A549 (cell line): Measurements from ENCODE around the gene MYOM1. TPM values are rescaled to one million over a fixed set of nuclear protein-coding genes. Genes with fewer than 3 reads are reported as not detected.

Experiments
- ATAC-seq, 2 experiments: fragments of 200-7000 bp in 1 of 2; fragments of >200 bp in 1 of 2; cut with Nextera tagmentation in 1 of 2; cut with Tn5 transposase in 1 of 2; 3 replicates each; pipeline versions ENCODE4 v1.8.0 to v1.9.1; 2018 to 2020; ENCODE audit warnings: mild to moderate bottlenecking in 1 of 2, moderate library complexity in 1 of 2
- CTCF ChIA-PET: fragments of 300-600 bp; sonication (Branson Sonifier 250); formaldehyde crosslinking; extraction: SDS; loops from one replicate; lab custom pipeline; 2021; ENCODE audit warnings: antibody characterized with exemption, inconsistent platforms; lab: Yijun Ruan, JAX
- POLR2A ChIA-PET: fragments of 350-600 bp; formaldehyde crosslinking; extraction: SDS; loops from one replicate; lab custom pipeline; 2021; ENCODE audit warnings: antibody characterized with exemption, inconsistent platforms; lab: Yijun Ruan, JAX
- DNase-seq, 2 experiments: peaks; one replicate each; pipeline versions ENCODE4 v3.0.0 to v3.0.0-alpha.2; 2011 to 2016; ENCODE audit warnings: low read depth in 1 of 2, low spot score in 1 of 2
- FAIRE-seq: peaks from 2 replicates; lab custom pipeline; 2011; peaks lifted over from hg19 to GRCh38; lab: Jason Lieb, UNC
- H3K27ac ChIP-seq, 2 experiments: fragments of >200 bp; sonication (Bioruptor Twin); formaldehyde crosslinking; 3 replicates each; pipeline ENCODE4 v1.5.1; 2016 to 2017
- H3K4me1 ChIP-seq: fragments of >200 bp; sonication (Bioruptor Twin); formaldehyde crosslinking; 3 replicates; pipeline ENCODE4 v1.6.1; 2016
- H3K4me2 ChIP-seq: fragments of >200 bp; sonication (Bioruptor Twin); formaldehyde crosslinking; 3 replicates; pipeline ENCODE4 v1.6.1; 2016
- H3K4me3 ChIP-seq: fragments of >200 bp; sonication (Bioruptor Twin); formaldehyde crosslinking; 3 replicates; pipeline ENCODE4 v1.5.1; 2016
- H3K9me3 ChIP-seq: fragments of >200 bp; sonication (Bioruptor Twin); formaldehyde crosslinking; 3 replicates; pipeline ENCODE4 v1.6.1; 2016
- CBX2 ChIP-seq: fragments of 200-600 bp; sonication (generic); IDR thresholded peaks from 2 replicates; pipeline ENCODE4 v1.6.1; 2016; ENCODE audit warnings: low read depth, mild to moderate bottlenecking, borderline replicate concordance
- CBX8 ChIP-seq: fragments of 200-600 bp; sonication (generic); IDR thresholded peaks from 2 replicates; pipeline ENCODE4 v1.6.1; 2016
- CHD2 ChIP-seq: fragments of 150-350 bp; IDR thresholded peaks from 2 replicates; pipeline ENCODE4 v1.6.1; 2014; ENCODE audit warnings: low read length; ENCODE audit not compliant: partially characterized antibody
- GATA3 ChIP-seq: IDR thresholded peaks from 2 replicates; pipeline ENCODE4 v1.6.1; 2012; ENCODE audit warnings: borderline replicate concordance
- HDAC2 ChIP-seq: fragments of 200-600 bp; sonication (generic); IDR thresholded peaks from 2 replicates; pipeline ENCODE4 v1.6.1; 2016
- HEYL ChIP-seq: fragments of 250-450 bp; sonication (Bioruptor Pico); IDR thresholded peaks from 2 replicates; pipeline ENCODE4 v1.8.0; 2021; ENCODE audit warnings: mild to moderate bottlenecking, moderate library complexity
- HMGXB4 ChIP-seq: fragments of 250-450 bp; sonication (Bioruptor Pico); IDR thresholded peaks from 2 replicates; pipeline ENCODE4 v1.5.0; 2021; ENCODE audit warnings: mild to moderate bottlenecking, moderate library complexity, borderline replicate concordance
- HOXB5 ChIP-seq: fragments of 250-450 bp; sonication (Bioruptor Pico); IDR thresholded peaks from 2 replicates; pipeline ENCODE4 v1.5.0; 2020; ENCODE audit warnings: mild to moderate bottlenecking, moderate library complexity
- JUN ChIP-seq, 2 experiments: fragments of >200 bp; sonication (Bioruptor Twin); formaldehyde crosslinking; IDR thresholded peaks; 2 replicates in 1 of 2; 3 replicates in 1 of 2; pipeline ENCODE4 v1.6.1; 2016 to 2017
- JUNB ChIP-seq: fragments of >200 bp; sonication (Bioruptor Twin); formaldehyde crosslinking; IDR thresholded peaks from 2 replicates; pipeline ENCODE4 v1.6.1; 2016
- KDM5A ChIP-seq: fragments of 200-600 bp; sonication (generic); IDR thresholded peaks from 2 replicates; pipeline ENCODE4 v1.6.1; 2016; ENCODE audit warnings: antibody characterized with exemption, mild to moderate bottlenecking
- MAFK ChIP-seq: fragments of 450-650 bp; IDR thresholded peaks from 2 replicates; pipeline ENCODE4 v1.6.1; 2014; ENCODE audit not compliant: partially characterized antibody
- MAX ChIP-seq: IDR thresholded peaks from 2 replicates; pipeline ENCODE4 v1.6.1; 2012
- NFE2L2 ChIP-seq: fragments of 150-350 bp; conservative IDR thresholded peaks from 2 replicates; pipeline ENCODE4 v1.6.1; 2014; ENCODE audit warnings: low read length
- POLR2A ChIP-seq: IDR thresholded peaks from 2 replicates; pipeline ENCODE4 v1.6.1; 2012; ENCODE audit warnings: mild to moderate bottlenecking, low read length
- POLR2AphosphoS2 ChIP-seq: conservative IDR thresholded peaks from 2 replicates; pipeline ENCODE4 v1.6.1; 2012; ENCODE audit warnings: low read length, improper control_type of control experiment, inconsistent platforms
- RFX5 ChIP-seq: fragments of 450-650 bp; IDR thresholded peaks from 2 replicates; pipeline ENCODE4 v1.7.1; 2014; ENCODE audit warnings: antibody characterized with exemption, mild to moderate bottlenecking, moderate library complexity
- TFCP2L1 ChIP-seq: fragments of 250-450 bp; sonication (Bioruptor Pico); IDR thresholded peaks from 2 replicates; pipeline ENCODE4 v1.5.0; 2021; ENCODE audit warnings: mild to moderate bottlenecking
- USF2 ChIP-seq: fragments of 450-650 bp; IDR thresholded peaks from 2 replicates; pipeline ENCODE4 v1.6.1; 2014; ENCODE audit warnings: antibody characterized with exemption
- ZC3H11A ChIP-seq: fragments of 450-650 bp; IDR thresholded peaks from 2 replicates; pipeline ENCODE4 v1.6.1; 2014; ENCODE audit warnings: antibody characterized with exemption, mild to moderate bottlenecking
- ZFP36 ChIP-seq: fragments of 450-650 bp; IDR thresholded peaks from 2 replicates; pipeline ENCODE4 v1.6.1; 2014; ENCODE audit warnings: borderline replicate concordance; ENCODE audit not compliant: partially characterized antibody
- ZSCAN20 ChIP-seq: fragments of 250-450 bp; sonication (Bioruptor Pico); IDR thresholded peaks from 2 replicates; pipeline ENCODE4 v1.8.0; 2022; ENCODE audit warnings: mild to moderate bottlenecking, moderate library complexity
- WGBS: methylation state at CpG from one replicate; pipeline ENCODE4 v1.1.6; 2017; ENCODE audit errors: missing lambda C conversion rate; 5-methylcytosine and 5-hydroxymethylcytosine counted together
- polyA plus RNA-seq, 4 experiments: library from polyadenylated mRNA; depleted of rRNA in 3 of 4; stranded (reverse); fragments of >200 nt; fragmentation: RNase III in 1 of 4; extraction: RNeasy Plus Mini Kit Qiagen cat#74134 plus additional on column Dnase treatment in 1 of 4; gene quantifications; 2 replicates in 3 of 4; 3 replicates in 1 of 4; pipeline ENCODE4 v1.2.3, GENCODE V29; 2011 to 2017
- TF ChIP-seq, protein P1 (sequence below): fragments of 150-350 bp; IDR thresholded peaks from 2 replicates; pipeline ENCODE4 v1.6.1; 2014; ENCODE audit warnings: low read depth, mild to moderate bottlenecking, low read length
- TF ChIP-seq, protein P2 (sequence below): fragments of >200 bp; sonication (Bioruptor Twin); formaldehyde crosslinking; IDR thresholded peaks from 2 replicates; pipeline ENCODE4 v1.6.1; 2016

MYOM1 gene
- polyA plus RNA-seq, 2 of the 4 experiments (the other 2 are of a cell fraction): 0.18 to 0.30 TPM

GRCh38 chr18:3236470-3236869 is 16.7 kb upstream of the MYOM1 start:
- Histone ChIP-seq H3K4me3 (no peak overlapping the region), H3K9me3 (peaks cover 5% of the 10 kb centered on the region; the same call in 1 of the 3 replicates), H3K27ac (no peak overlapping the region), H3K4me2 (no peak overlapping the region), H3K4me1 (no peaks in the 10 kb centered on the region)
- TF ChIP-seq HOXB5 (CRISPR knock-in tag) (no peak), ZFP36 (no peak), RFX5 (no peak), HMGXB4 (no peak), ZC3H11A (no peak), MAFK (no peak), CHD2 (no peak), POLR2A (no peak), HDAC2 (no peak), CBX8 (no peak), NFE2L2 (no peak), TFCP2L1 (CRISPR knock-in tag) (no peak), JUN (IDR thresholded peaks at IDR 0.05) (no peak), JUNB (no peak), POLR2AphosphoS2 (no peak), CBX2 (no peak), GATA3 (no peak), MAX (no peak)
- TF ChIP-seq, protein P1, sequence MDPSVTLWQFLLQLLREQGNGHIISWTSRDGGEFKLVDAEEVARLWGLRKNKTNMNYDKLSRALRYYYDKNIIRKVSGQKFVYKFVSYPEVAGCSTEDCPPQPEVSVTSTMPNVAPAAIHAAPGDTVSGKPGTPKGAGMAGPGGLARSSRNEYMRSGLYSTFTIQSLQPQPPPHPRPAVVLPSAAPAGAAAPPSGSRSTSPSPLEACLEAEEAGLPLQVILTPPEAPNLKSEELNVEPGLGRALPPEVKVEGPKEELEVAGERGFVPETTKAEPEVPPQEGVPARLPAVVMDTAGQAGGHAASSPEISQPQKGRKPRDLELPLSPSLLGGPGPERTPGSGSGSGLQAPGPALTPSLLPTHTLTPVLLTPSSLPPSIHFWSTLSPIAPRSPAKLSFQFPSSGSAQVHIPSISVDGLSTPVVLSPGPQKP: no peak
- FAIRE-seq (no peak), ATAC-seq (no peak), DNase-seq (no peak)
- 58% methylated on average over 4 of the region's 4 CpGs for WGBS
- POLR2A ChIA-PET: no interaction called here
- CTCF ChIA-PET: no interaction called here

- ATAC-seq (no peak), FAIRE-seq (no peak), DNase-seq (no peak)
- H3K4me2 ChIP-seq: no peak overlapping the region
- H3K9me3 ChIP-seq: no peaks in the 10 kb centered on the region
- ChIA-PET CTCF (no interaction called here), POLR2A (no interaction called here)
- H3K4me3 ChIP-seq: no peak overlapping the region
- WGBS: 73% methylated on average over 2 of the region's 2 CpGs
- no peak for TF ChIP-seq HEYL (CRISPR knock-in tag)
- TF ChIP-seq ZSCAN20 (CRISPR knock-in tag): no peak
- TF ChIP-seq NFE2L2: no peak
- TF ChIP-seq, protein P2, sequence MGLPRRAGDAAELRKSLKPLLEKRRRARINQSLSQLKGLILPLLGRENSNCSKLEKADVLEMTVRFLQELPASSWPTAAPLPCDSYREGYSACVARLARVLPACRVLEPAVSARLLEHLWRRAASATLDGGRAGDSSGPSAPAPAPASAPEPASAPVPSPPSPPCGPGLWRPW: no peak
- no peak for TF ChIP-seq KDM5A
- no peak for TF ChIP-seq CBX2
- TF ChIP-seq USF2: no peak
- H3K27ac ChIP-seq: no peak overlapping the region
- no peaks in the 10 kb centered on the region for H3K4me1 ChIP-seq
These were observed 16.1 kb upstream of the MYOM1 start for GRCh38 chr18:3235846-3236245.
